ENCODE measurements around the gene C21orf58. TPM values are rescaled to one million over a fixed set of nuclear protein-coding genes. Genes with fewer than 3 reads are reported as not detected.

The C21orf58 gene
- total RNA-seq, 1 donor from 2014 or later, result 20.7 TPM

DNA sequence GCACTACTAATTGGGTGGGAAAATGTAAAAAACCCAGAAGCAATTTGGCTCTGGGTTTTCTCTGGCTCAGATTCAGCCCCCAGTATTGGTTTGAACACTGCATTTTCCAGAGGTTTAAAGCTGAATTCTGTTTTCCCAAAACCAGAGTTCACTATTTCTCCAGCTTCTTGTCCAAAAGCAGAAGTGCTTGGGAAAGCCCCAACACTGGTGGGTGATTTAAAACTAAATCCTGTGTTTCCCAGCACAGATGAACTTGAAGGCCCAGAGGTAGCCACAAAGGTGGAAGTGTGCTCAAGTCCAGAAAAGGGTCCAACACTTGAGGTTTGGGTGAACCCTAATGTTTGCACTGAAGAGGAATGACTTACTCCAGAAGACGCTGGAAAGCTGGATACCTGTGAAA is 38.9 kb downstream of the C21orf58 start:
- Mint-ChIP-seq H3K36me3 (peaks cover 26% of the 10 kb centered on the region), H3K9me3 (no peaks in the 10 kb centered on the region), H3K4me1 (peaks cover 36% of the 10 kb centered on the region), H3K27me3 (ENCODE audit: low read depth) (no peaks in the 10 kb centered on the region), H3K27ac (peak overlapping the region; percentile 97), H3K4me3 (peak overlapping the region; percentile 86)
- no peak for DNase-seq (ENCODE audit: low spot score in 2 of 2, unreplicated experiment in 2 of 2)
- TF ChIP-seq, protein P1, sequence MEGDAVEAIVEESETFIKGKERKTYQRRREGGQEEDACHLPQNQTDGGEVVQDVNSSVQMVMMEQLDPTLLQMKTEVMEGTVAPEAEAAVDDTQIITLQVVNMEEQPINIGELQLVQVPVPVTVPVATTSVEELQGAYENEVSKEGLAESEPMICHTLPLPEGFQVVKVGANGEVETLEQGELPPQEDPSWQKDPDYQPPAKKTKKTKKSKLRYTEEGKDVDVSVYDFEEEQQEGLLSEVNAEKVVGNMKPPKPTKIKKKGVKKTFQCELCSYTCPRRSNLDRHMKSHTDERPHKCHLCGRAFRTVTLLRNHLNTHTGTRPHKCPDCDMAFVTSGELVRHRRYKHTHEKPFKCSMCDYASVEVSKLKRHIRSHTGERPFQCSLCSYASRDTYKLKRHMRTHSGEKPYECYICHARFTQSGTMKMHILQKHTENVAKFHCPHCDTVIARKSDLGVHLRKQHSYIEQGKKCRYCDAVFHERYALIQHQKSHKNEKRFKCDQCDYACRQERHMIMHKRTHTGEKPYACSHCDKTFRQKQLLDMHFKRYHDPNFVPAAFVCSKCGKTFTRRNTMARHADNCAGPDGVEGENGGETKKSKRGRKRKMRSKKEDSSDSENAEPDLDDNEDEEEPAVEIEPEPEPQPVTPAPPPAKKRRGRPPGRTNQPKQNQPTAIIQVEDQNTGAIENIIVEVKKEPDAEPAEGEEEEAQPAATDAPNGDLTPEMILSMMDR (IDR thresholded peaks at IDR 0.05; ENCODE audit: unreplicated experiment), result no peak

DNA sequence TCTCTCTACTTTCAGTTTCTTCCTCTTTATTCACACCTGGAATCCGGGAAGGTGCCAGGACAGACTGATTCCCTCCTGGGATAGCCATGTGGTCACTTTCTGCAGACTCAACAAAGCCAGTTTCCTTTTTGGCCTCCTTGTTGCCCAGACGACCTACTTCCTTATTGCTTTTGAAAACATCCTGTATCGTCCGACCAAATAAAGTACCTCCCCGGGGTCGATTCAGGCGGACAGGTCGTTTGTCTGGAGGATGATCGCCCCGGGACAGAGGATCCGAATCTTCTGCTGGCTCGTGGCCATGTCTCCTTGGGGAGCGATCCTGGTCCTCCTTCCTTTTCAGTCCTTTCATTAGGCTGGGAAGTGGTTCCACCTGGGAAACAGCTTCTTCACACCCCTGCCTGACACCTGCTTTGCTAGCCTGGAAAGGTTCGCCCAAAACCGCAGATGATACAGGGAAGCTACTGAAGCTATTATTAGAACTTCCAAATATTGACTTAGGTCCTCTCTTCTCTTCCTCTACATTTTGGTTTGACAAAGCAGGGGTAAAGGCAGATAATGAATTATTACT is 39.5 kb downstream of the C21orf58 start:
- no peak for DNase-seq (ENCODE audit: low spot score in 2 of 2, unreplicated experiment in 2 of 2)
- H3K36me3 Mint-ChIP-seq, result peaks cover 32% of the 10 kb centered on the region
- no peaks in the 10 kb centered on the region for H3K27me3 Mint-ChIP-seq (ENCODE audit: low read depth)
- TF ChIP-seq, protein P1 (IDR thresholded peaks at IDR 0.05; ENCODE audit: unreplicated experiment), result no peak
- peaks cover 36% of the 10 kb centered on the region for H3K4me1 Mint-ChIP-seq
- no peaks in the 10 kb centered on the region for H3K9me3 Mint-ChIP-seq
- peak overlapping the region; percentile 30 for H3K4me3 Mint-ChIP-seq
- H3K27ac Mint-ChIP-seq, result peak overlapping the region; percentile 27

DNA sequence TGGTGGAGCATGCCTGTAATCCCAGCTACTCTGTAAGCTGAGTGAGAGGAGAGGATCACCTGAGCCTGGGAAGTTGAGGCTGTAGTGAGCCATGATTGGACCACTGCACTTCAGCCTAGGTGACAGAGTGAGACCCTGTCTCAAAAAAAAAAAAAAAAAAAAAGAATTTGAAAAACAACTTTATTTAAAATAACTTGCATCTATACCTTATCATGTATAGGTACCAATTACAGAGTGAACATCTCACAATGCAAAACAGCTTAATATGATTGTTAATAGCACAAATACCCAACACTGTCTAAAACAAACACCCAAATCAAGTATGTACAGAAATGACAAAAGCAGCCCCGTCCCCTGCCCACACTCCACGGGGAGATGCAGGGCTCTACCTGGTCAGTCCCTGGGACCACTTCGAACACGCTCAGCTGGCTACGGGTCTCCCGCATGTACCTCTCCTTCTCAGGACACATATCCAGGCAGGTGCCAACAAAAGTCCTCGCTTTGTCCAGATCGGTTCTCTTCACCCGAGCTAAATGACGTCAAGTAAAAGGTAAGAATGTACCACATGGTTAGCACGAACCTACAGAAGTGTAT is 48.8 kb downstream of the C21orf58 start:
- Mint-ChIP-seq H3K9me3 (no peaks in the 10 kb centered on the region), H3K4me3 (no peak overlapping the region), H3K4me1 (no peaks in the 10 kb centered on the region), H3K27ac (no peak overlapping the region), H3K27me3 (ENCODE audit: low read depth) (no peaks in the 10 kb centered on the region), H3K36me3 (peaks cover 45% of the 10 kb centered on the region)
- TF ChIP-seq, protein P1 (IDR thresholded peaks at IDR 0.05; ENCODE audit: unreplicated experiment), result no peak
- no peak for DNase-seq (ENCODE audit: low spot score in 2 of 2, unreplicated experiment in 2 of 2)

DNA sequence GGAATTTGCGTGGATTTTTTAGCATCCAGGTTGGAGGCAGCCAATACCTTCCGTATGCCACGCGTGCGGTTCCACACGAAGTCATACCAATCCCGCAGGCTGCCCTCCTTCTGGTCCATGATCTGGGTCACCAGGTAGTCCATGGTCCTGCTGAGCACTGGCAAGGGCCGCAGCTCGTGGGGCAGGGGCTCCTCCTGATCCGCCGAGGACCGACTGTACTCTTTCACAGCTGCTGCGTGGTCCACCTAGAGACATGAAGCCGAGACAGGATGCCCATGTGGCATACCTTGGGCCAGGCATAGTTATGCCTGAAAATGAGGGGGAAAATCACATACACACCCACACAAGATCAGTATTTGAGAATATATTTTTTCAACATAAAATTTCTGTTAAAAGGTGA is 50.3 kb downstream of the C21orf58 start:
- TF ChIP-seq, protein P1 (IDR thresholded peaks at IDR 0.05; ENCODE audit: unreplicated experiment), result no peak
- Mint-ChIP-seq H3K4me1 (no peaks in the 10 kb centered on the region), H3K27me3 (ENCODE audit: low read depth) (no peaks in the 10 kb centered on the region), H3K9me3 (no peaks in the 10 kb centered on the region), H3K36me3 (peaks cover 39% of the 10 kb centered on the region), H3K4me3 (no peak overlapping the region), H3K27ac (no peak overlapping the region)
- no peak for DNase-seq (ENCODE audit: low spot score in 2 of 2, unreplicated experiment in 2 of 2)

DNA sequence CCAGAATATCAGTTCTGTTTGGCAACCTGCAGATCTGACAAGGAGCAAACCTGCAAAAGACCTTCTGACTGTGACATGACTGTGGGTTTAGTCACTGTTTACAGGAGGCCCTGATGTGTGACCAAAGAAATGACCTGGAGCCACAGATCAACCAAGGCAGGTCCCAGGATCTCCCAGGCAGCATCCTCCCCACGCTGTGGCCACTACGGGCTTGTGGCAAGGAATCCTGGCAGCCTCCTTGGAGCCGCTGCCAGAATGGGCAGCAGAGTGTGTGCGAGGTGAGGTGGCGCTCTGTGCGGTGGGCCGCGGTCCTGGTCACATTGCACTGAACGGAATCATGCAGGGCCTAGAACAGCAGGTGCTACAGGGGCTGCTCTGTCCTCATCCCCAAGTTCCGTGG is 54.2 kb downstream of the C21orf58 start:
- Mint-ChIP-seq H3K27ac (no peak overlapping the region), H3K4me3 (no peak overlapping the region), H3K9me3 (no peaks in the 10 kb centered on the region), H3K27me3 (ENCODE audit: low read depth) (no peaks in the 10 kb centered on the region), H3K36me3 (peaks cover 34% of the 10 kb centered on the region), H3K4me1 (no peaks in the 10 kb centered on the region)
- TF ChIP-seq, protein P1 (IDR thresholded peaks at IDR 0.05; ENCODE audit: unreplicated experiment), result no peak
- no peak for DNase-seq (ENCODE audit: low spot score in 2 of 2, unreplicated experiment in 2 of 2)

Measured in mesothelial cell of epicardium (in vitro differentiated cells).